ENCODE data around the gene PGAP1.

DNA sequence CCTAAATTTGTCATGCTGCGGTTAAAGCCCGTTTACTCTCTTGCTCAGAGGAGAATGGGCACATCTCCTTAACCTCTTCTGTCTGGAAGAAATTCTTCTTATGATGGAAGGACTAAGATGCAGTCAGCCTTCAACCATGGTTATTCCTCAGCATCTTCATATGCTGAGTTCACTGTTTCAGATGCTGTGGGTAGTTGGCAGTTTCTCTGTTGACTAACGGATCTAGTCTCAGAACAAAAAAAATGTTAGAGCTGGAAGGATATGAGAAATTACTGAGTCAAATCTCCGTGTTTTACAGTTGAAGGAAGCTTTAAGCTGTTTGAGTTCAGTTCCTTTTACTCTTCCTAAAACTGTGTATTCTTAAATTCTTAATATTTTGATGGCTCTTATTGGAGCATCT is 43.6 kb upstream of the PGAP1 start:
- TF ChIP-seq YY1 (IDR thresholded peaks at IDR 0.05; ENCODE audit: insufficient read depth, insufficient read length) (no peak), SUZ12 (IDR thresholded peaks at IDR 0.05; ENCODE audit: extremely low read depth, insufficient read depth, insufficient read length) (no peak)
